HFF-Myc (cell line): ENCODE data around the gene IGFBP5.
A peak's percentile ranks its signal among the peaks of the same experiment; 100 is the strongest.

ENCODE experiments used
- DNase-seq: peaks from one replicate; pipeline ENCODE4 v3.0.0-alpha.2; 2011; ENCODE audit warnings: low read depth; ENCODE audit errors: extremely low read depth
- H3K4me3 ChIP-seq: replicated peaks from 2 replicates; pipeline ENCODE4 v1.5.1; 2011; ENCODE audit warnings: low read depth, mild to moderate bottlenecking, control low read depth, low read length
- CTCF ChIP-seq: IDR thresholded peaks from 2 replicates; pipeline ENCODE4 v1.5.1; 2012; ENCODE audit warnings: mild to moderate bottlenecking, low read depth, low read length, control low read depth; ENCODE audit errors: missing control alignments

Gene IGFBP5

DNA sequence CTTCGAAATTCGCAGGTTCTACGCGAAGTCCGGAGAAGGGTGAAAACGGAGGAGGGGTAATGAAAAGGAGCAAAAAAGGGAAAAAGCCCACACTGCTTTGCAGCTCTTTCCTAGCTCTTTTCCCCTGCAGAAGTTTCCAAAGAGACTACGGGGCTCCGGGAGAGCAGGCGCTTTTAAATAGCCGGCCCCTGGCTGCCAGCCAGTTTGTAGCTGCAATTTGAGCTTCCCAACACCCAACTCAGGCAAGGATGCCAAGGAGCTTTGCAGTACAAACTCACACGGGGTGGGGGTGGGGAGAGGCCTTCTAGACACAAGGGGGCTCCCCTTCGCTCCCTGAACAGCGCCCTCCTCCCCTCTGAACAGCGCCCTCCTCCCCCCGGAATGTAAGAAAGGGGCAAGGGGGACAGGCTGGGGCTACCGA, at the start of gene IGFBP5:
TSS of gene IGFBP5 (minus strand) at position 149 of the 421 bp plus-strand sequence. CDS start 774 bp downstream, outside the sequence.
- peak; percentile 9 for TF ChIP-seq CTCF
- H3K4me3 ChIP-seq, result peak within 1 kb of the TSS; percentile 44
- DNase-seq, result peak; percentile 67

DNA sequence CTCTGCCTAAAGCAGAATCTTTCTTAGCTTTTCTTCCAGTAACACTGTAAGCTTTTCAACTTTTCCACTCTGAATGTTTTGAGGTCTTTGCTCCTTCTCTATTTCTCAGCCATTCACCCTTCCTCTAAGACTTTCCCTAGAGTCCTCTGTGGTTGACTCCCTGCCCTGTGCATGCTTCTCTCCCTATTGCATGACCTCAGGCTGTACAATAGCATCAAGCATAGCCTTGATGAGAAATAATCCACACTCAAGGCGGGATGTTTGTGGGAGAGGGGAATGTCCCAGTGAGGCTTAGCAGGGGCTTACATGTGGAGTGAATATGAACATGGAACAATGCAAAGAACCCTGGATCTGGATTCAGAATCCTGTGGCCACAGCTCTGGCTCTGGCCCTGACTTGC, 48.4 kb upstream of the IGFBP5 start:
- TF ChIP-seq CTCF, result no peak
- no peak overlapping the region for H3K4me3 ChIP-seq
- no peak for DNase-seq

- no peak for TF ChIP-seq CTCF
- DNase-seq, result no peak
- H3K4me3 ChIP-seq, result no peak overlapping the region
Observed at GRCh38 chr2:216742411-216742810, 47.1 kb upstream of the IGFBP5 start.

- no peak for TF ChIP-seq CTCF
- DNase-seq, result no peak
- H3K4me3 ChIP-seq, result no peak overlapping the region
Observed at GRCh38 chr2:216741223-216741593, 45.9 kb upstream of the IGFBP5 start.

GRCh38 chr2:216740557-216741222, 45.3 kb upstream of the IGFBP5 start:
- no peak for TF ChIP-seq CTCF
- no peak overlapping the region for H3K4me3 ChIP-seq
- DNase-seq, result no peak

GRCh38 chr2:216739035-216739434, 43.7 kb upstream of the IGFBP5 start:
- H3K4me3 ChIP-seq, result no peak overlapping the region
- no peak for DNase-seq
- TF ChIP-seq CTCF, result no peak

DNA sequence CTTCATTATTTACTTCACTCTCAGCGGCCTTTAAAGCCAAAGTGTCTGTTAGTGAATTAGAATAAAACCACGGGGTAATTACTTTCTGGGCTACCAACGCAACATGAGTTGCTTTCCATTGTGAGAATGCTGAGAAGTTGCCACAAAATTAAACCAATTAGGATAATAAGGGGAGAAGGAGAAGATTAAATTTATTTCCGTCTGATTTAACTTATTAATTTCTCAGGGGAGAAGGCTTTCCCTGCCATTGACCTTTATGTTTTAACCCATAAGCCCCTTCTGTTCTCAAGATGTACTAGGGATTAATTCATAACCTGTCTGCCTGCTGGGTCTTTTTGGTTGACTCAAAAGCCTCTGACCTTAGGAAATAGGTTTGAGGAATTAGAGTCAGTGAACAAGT, 42.3 kb upstream of the IGFBP5 start:
- TF ChIP-seq CTCF, result no peak
- H3K4me3 ChIP-seq, result no peak overlapping the region
- DNase-seq, result no peak
